KMS-11 (cell line): ENCODE results near the gene DOCK7.

Experiments
- H2AFZ ChIP-seq: fragments of 200-600 bp; sonication (generic); 2 replicates; pipeline ENCODE4 v1.6.1; 2016; ENCODE audit warnings: antibody characterized with exemption, mixed run types, low read depth
- H3K27ac ChIP-seq: fragments of 200-600 bp; sonication (generic); 2 replicates; pipeline ENCODE4 v1.6.1; 2016; ENCODE audit warnings: mild to moderate bottlenecking, mixed run types
- H3K27me3 ChIP-seq: fragments of 200-600 bp; sonication (generic); 2 replicates; pipeline ENCODE4 v1.6.1; 2017; ENCODE audit warnings: mild to moderate bottlenecking, low read depth, mixed run types, moderate library complexity; ENCODE audit not compliant: insufficient read depth
- H3K36me3 ChIP-seq: fragments of 200-600 bp; sonication (generic); 2 replicates; pipeline ENCODE4 v1.6.1; 2017; ENCODE audit warnings: mild to moderate bottlenecking, mixed run types; ENCODE audit not compliant: insufficient read depth
- H3K4me1 ChIP-seq: fragments of 200-600 bp; sonication (generic); 2 replicates; pipeline ENCODE4 v1.6.1; 2016; ENCODE audit warnings: mild to moderate bottlenecking, low read depth, mixed run types; ENCODE audit not compliant: poor library complexity, severe bottlenecking
- H3K4me2 ChIP-seq: fragments of 200-600 bp; sonication (generic); 2 replicates; pipeline ENCODE4 v1.7.0; 2016; ENCODE audit warnings: mild to moderate bottlenecking, mixed run types
- H3K4me3 ChIP-seq: fragments of 200-600 bp; sonication (generic); IDR thresholded peaks from 2 replicates; pipeline ENCODE4 v1.6.1; 2017; ENCODE audit warnings: low read depth, low read length, mixed read lengths; ENCODE audit not compliant: insufficient read depth
- H3K79me2 ChIP-seq: fragments of 200-600 bp; sonication (generic); 2 replicates; pipeline ENCODE4 v1.6.1; 2016; ENCODE audit warnings: low read depth, mixed run types; ENCODE audit not compliant: insufficient read depth
- H3K9ac ChIP-seq: fragments of 200-600 bp; sonication (generic); 2 replicates; pipeline ENCODE4 v1.6.1; 2016; ENCODE audit warnings: mild to moderate bottlenecking, mixed run types
- H4K20me1 ChIP-seq: fragments of 200-600 bp; sonication (generic); 2 replicates; pipeline ENCODE4 v1.6.1; 2016; ENCODE audit warnings: mild to moderate bottlenecking, mixed run types; ENCODE audit not compliant: insufficient read depth
- TF ChIP-seq, protein P1 (sequence below): fragments of 200-600 bp; sonication (generic); conservative IDR thresholded peaks from 2 replicates; pipeline ENCODE4 v1.6.1; 2017; ENCODE audit warnings: low read depth, mild to moderate bottlenecking, antibody characterized with exemption, low read length, moderate library complexity, mixed read lengths

The DOCK7 gene

GRCh38 chr1:62676611-62677356, 11.4 kb downstream of the DOCK7 start:
- Histone ChIP-seq H3K4me1 (no peaks in the 10 kb centered on the region), H3K4me3 (no peak overlapping the region), H4K20me1 (no peaks in the 10 kb centered on the region), H3K79me2 (no peaks in the 10 kb centered on the region), H3K9ac (no peak overlapping the region), H3K27ac (no peak overlapping the region), H2AFZ (no peak overlapping the region), H3K4me2 (no peak overlapping the region), H3K27me3 (no peaks in the 10 kb centered on the region), H3K36me3 (no peaks in the 10 kb centered on the region)
- TF ChIP-seq, protein P1, sequence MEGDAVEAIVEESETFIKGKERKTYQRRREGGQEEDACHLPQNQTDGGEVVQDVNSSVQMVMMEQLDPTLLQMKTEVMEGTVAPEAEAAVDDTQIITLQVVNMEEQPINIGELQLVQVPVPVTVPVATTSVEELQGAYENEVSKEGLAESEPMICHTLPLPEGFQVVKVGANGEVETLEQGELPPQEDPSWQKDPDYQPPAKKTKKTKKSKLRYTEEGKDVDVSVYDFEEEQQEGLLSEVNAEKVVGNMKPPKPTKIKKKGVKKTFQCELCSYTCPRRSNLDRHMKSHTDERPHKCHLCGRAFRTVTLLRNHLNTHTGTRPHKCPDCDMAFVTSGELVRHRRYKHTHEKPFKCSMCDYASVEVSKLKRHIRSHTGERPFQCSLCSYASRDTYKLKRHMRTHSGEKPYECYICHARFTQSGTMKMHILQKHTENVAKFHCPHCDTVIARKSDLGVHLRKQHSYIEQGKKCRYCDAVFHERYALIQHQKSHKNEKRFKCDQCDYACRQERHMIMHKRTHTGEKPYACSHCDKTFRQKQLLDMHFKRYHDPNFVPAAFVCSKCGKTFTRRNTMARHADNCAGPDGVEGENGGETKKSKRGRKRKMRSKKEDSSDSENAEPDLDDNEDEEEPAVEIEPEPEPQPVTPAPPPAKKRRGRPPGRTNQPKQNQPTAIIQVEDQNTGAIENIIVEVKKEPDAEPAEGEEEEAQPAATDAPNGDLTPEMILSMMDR: no peak

GRCh38 chr1:62673629-62674028, 14.6 kb downstream of the DOCK7 start:
- no peak overlapping the region for H3K9ac ChIP-seq
- no peaks in the 10 kb centered on the region for H3K4me1 ChIP-seq
- TF ChIP-seq, protein P1: no peak
- H3K27me3 ChIP-seq: no peaks in the 10 kb centered on the region
- H3K79me2 ChIP-seq: no peaks in the 10 kb centered on the region
- H3K36me3 ChIP-seq: no peaks in the 10 kb centered on the region
- H3K27ac ChIP-seq: no peak overlapping the region
- no peak overlapping the region for H3K4me3 ChIP-seq
- H2AFZ ChIP-seq: no peak overlapping the region
- H4K20me1 ChIP-seq: no peaks in the 10 kb centered on the region
- H3K4me2 ChIP-seq: no peak overlapping the region

DNA sequence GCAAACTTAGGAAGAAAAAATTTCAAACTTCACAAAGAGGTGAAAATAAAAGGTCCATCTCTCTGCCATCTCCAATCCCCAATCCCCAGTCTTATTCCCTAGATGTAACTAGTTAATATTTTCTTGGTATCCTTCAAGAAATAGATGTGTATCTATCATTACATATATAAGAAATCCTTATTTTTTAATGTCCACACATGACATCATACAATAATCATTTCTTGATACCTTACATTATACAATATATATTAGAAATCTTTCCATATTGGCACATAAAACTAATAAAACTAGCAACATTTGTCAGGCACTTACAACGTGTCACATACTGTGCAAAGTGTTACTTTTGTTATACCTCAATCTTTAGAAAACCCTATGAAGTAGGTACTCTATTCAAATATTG, 16.2 kb downstream of the DOCK7 start:
- Histone ChIP-seq H4K20me1 (no peaks in the 10 kb centered on the region), H2AFZ (no peak overlapping the region), H3K79me2 (no peaks in the 10 kb centered on the region), H3K4me3 (no peak overlapping the region), H3K27ac (no peak overlapping the region), H3K4me2 (no peak overlapping the region), H3K27me3 (no peaks in the 10 kb centered on the region), H3K9ac (no peak overlapping the region), H3K4me1 (no peaks in the 10 kb centered on the region), H3K36me3 (no peaks in the 10 kb centered on the region)
- TF ChIP-seq, protein P1: no peak

DNA sequence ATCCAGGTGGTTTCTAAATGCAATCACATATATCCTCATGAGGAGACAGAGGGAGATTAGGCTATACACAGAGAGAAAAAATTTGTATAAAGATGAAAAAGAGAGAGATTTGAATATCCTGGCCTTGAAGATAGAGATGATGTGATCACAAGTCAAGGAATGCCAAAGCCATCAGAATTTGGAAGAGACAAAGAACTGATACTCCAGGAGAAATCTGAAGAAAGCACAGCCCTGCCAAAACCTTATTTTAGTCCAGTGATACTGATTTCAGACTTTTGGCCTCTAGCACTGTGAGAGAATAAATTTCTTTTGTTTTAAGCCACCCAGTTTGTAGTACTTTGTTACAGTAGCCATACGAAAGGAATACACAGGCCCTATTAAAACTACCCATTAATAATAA, 33.4 kb downstream of the DOCK7 start:
- Histone ChIP-seq H3K4me1 (no peaks in the 10 kb centered on the region), H3K27me3 (no peaks in the 10 kb centered on the region), H3K79me2 (no peaks in the 10 kb centered on the region), H3K27ac (no peak overlapping the region), H3K4me3 (no peak overlapping the region), H4K20me1 (no peaks in the 10 kb centered on the region), H3K4me2 (no peak overlapping the region), H3K36me3 (0 out of 2 replicates have a peak, but pooled peaks cover 4% of the 10 kb centered on the region), H2AFZ (no peak overlapping the region), H3K9ac (no peak overlapping the region)
- TF ChIP-seq, protein P1: no peak
